Colonic mucosa (tissue), 4 donors: ENCODE data around the gene KLHL40. TPM values are rescaled to one million over a fixed set of nuclear protein-coding genes. Genes with fewer than 3 reads are reported as not detected.

Experiments used
- DNase-seq: peaks from one replicate; pipeline ENCODE4 v3.0.0-alpha.2; 2020
- H3K27ac ChIP-seq: fragments of 200-600 bp; one replicate; pipeline ENCODE4 v1.8.0; 2021
- H3K27me3 ChIP-seq: fragments of 200-600 bp; one replicate; pipeline ENCODE4 v1.8.0; 2021
- H3K36me3 ChIP-seq: fragments of 200-600 bp; one replicate; pipeline ENCODE4 v1.8.0; 2021
- H3K4me1 ChIP-seq: fragments of 200-600 bp; one replicate; pipeline ENCODE4 v1.8.0; 2021; ENCODE audit warnings: mild to moderate bottlenecking
- H3K4me3 ChIP-seq: fragments of 200-600 bp; one replicate; pipeline ENCODE4 v1.8.0; 2021
- H3K9ac ChIP-seq, 2 donors: one replicate each; pipeline ENCODE4 v1.7.0; 2013; ENCODE audit warnings: control low read depth in 2 of 2, low read depth in 2 of 2, low read length in 2 of 2
- H3K9me3 ChIP-seq: fragments of 200-600 bp; one replicate; pipeline ENCODE4 v1.8.0; 2021
- CTCF ChIP-seq: fragments of 200-600 bp; IDR thresholded peaks from one replicate; pipeline ENCODE4 v1.8.0; 2022; ENCODE audit warnings: antibody characterized with exemption, mild to moderate bottlenecking
- intact Hi-C: fragments of 100-400 bp; cut with DNase I; formaldehyde crosslinking; loops from one replicate; pipeline ENCODE4 v1.14.1; 2022
- total RNA-seq, 2 donors: library from RNA; stranded (reverse); fragmentation: NEBNext Ultra II Directional in 1 of 2; extraction: Animal tissue kit (Norgen Biotek cat#: 25700) in 1 of 2; gene quantifications; one replicate each; pipeline ENCODE4 v1.2.1, GENCODE V29; 2021
- donor health status: healthy.
- donor health status: DM: no; HTN: no; CAD: no.
- donor health status: DM: no; HTN: no; CAD: no.

The KLHL40 gene
- total RNA-seq, 2 donors from 2014 or later, result not detected

GRCh38 chr3:42698216-42698910 lies 13.0 kb downstream of the KLHL40 start:
- no peak for DNase-seq
- intact Hi-C loops, result no loop called here

GRCh38 chr3:42698911-42699230 lies 13.5 kb downstream of the KLHL40 start:
- no peak for DNase-seq
- H3K4me3 ChIP-seq, result no peak overlapping the region
- no peak for TF ChIP-seq CTCF
- no peak overlapping the region for H3K9ac ChIP-seq
- H3K36me3 ChIP-seq, result no peaks in the 10 kb centered on the region
- H3K4me1 ChIP-seq, result no peaks in the 10 kb centered on the region
- no peaks in the 10 kb centered on the region for H3K9me3 ChIP-seq
- H3K27me3 ChIP-seq, result no peaks in the 10 kb centered on the region
- no peak overlapping the region for H3K27ac ChIP-seq
- intact Hi-C loops, result no loop called here

More at GRCh38 chr3:42698216-42698910, 13.0 kb downstream of the KLHL40 start:
- Histone ChIP-seq H3K36me3 (no peaks in the 10 kb centered on the region), H3K27me3 (no peaks in the 10 kb centered on the region), H3K4me1 (no peaks in the 10 kb centered on the region), H3K27ac (no peak overlapping the region), H3K4me3 (no peak overlapping the region), H3K9me3 (no peaks in the 10 kb centered on the region), H3K9ac (no peak overlapping the region)
- no peak for TF ChIP-seq CTCF

DNA sequence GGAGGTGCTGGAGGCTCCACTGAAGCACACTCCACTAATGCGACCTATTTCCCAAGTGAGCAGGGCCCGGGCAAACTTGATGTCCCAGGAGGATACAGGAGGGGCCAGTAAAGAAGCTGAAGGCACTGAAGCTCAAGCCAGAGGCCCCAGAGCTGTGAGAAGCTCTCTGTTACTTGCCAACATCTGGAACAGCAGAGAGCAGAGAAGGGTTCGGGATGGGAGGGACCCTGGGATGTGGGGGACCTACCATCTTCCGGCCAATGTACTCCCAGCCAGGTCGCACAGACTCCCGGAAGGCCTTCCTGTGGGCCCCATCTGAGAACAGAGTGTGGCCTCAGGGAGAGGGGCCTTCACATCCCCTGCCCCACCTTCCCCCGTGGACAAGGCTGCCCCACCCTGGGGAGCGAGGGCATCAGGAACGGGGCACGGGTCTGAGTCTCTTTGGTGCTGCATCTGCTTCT lies 14.2 kb downstream of the KLHL40 start:
- intact Hi-C loops, result no loop called here
- DNase-seq, result no peak
- Histone ChIP-seq H3K9ac (no peak overlapping the region), H3K27ac (no peak overlapping the region), H3K4me3 (no peak overlapping the region), H3K9me3 (no peaks in the 10 kb centered on the region), H3K27me3 (no peaks in the 10 kb centered on the region), H3K4me1 (no peaks in the 10 kb centered on the region), H3K36me3 (no peaks in the 10 kb centered on the region)
- no peak for TF ChIP-seq CTCF

GRCh38 chr3:42700366-42701288 lies 15.3 kb downstream of the KLHL40 start:
- H3K27ac ChIP-seq, result no peak overlapping the region
- no peaks in the 10 kb centered on the region for H3K27me3 ChIP-seq
- no peaks in the 10 kb centered on the region for H3K36me3 ChIP-seq
- no peak for TF ChIP-seq CTCF
- no peaks in the 10 kb centered on the region for H3K4me1 ChIP-seq
- no peak for DNase-seq
- H3K9ac ChIP-seq, result no peak overlapping the region
- no peaks in the 10 kb centered on the region for H3K9me3 ChIP-seq
- no peak overlapping the region for H3K4me3 ChIP-seq
- intact Hi-C loops, result no loop called here

GRCh38 chr3:42701371-42702065 lies 16.2 kb downstream of the KLHL40 start:
- Histone ChIP-seq H3K9me3 (no peaks in the 10 kb centered on the region), H3K4me3 (no peak overlapping the region), H3K27me3 (no peaks in the 10 kb centered on the region), H3K27ac (no peak overlapping the region), H3K4me1 (no peaks in the 10 kb centered on the region), H3K36me3 (no peaks in the 10 kb centered on the region), H3K9ac (no peak overlapping the region)
- peak; percentile 56 for DNase-seq
- intact Hi-C loops, result no loop called here
- no peak for TF ChIP-seq CTCF
